Stimulated activated CD4-positive, alpha-beta T cell treated with anti-CD3 and anti-CD28 coated beads, Interleukin-1b, Interleukin-23, amount 100 ng/mL, for 48 hours (primary cell): Measurements from ENCODE around the gene ROR2.
"Not testable (repeated sequence)": the region's sequence is repeated elsewhere in the genome, so short reads cannot be mapped to it uniquely, and the experiment has no call there.

Experiments used
- DNase-seq: peaks from one replicate; pipeline ENCODE4 v3.0.0-alpha.2; 2020

Gene ROR2

DNA sequence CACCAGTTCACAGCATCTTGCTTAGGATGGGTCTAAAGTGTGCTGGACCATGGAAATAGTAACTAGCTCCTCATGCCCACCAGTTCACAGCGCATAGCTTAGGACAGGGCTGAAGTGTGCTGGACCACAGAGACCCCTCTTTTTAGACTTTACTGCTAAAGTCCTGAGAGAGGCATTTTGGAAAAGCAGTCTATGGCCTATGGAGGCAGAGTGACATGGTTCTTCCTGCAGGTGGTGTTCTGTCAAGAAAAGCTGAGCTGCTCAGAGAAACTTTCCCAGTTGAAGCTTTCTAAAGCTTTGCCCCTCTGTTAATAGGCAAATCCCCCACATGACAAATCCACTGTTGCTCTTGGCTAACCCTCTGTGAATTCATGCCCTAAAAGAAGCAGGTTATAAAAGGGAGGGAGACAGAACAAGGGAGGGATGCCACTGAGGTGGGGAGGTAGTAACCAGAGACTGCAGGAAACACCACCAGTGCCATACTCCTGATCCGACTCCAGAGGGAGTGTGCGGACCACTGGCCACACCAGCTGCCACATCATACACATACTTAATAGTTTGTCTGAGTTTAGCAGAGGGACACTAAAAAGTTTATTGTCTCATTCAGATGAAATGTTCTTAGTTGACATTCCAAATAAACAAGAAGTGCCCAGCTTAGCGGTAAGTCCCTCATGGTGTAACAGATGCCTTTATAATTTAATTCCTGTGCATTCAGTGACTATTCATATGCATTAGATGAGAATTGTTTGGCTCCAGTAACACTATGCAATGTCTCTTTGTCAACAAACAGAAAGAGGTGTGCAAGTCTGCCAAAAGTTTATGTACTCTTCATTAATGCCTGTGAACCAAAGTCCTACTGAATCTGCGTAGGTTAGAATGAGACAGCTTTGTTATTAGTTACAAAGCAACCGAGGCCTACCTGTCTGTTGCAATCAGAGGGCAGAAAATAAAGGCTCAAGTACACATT is 290.2 kb downstream of the ROR2 start:
- no peak for DNase-seq

DNA sequence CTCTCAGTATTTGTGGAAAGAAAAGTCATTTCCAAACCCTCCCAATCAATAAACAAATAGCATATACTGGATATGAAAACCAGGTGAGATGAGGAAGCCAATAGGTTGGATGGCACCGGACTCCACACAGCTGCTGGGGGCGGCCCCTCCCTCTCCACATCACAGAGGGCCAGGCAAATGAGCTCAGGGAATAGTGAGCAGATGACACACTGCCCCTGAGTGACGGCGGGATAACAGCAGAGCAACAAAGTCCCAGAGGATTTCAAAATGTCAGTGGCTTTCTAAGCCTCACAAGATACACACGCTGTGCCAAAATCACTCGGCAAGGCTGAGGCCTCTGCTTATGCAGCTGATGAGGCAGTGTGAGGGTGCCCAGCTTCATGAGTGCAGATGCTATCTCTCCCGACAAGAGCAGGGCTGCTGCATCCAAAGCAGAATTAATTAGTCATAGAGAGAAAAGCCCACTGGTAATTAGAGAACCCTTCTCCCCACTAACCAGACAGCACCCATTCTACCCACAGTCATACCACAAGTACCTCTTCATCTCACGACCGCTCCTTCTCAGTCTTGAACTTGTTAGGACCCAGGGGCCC is 291.4 kb downstream of the ROR2 start:
- DNase-seq, result no peak

DNA sequence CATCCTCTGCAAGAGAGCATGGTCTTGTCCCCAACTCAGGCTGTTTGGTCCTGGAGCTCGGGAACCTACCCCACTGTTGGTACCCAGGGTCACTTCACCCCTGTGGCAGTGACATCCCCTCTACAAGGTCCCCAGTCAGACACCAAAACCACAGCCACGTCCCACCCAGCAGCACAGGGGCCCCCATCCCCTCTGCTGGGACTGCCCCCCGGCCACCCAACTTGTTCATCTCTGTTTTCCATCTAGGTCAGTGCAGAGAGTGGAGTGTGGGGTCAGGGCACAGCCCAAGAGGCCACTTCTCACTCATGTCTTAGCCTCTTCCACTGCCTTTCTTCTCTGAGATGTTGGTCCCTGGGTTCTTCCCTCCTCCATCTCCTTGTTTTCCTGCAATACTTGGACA is 292.5 kb downstream of the ROR2 start:
- DNase-seq, result no peak

DNA sequence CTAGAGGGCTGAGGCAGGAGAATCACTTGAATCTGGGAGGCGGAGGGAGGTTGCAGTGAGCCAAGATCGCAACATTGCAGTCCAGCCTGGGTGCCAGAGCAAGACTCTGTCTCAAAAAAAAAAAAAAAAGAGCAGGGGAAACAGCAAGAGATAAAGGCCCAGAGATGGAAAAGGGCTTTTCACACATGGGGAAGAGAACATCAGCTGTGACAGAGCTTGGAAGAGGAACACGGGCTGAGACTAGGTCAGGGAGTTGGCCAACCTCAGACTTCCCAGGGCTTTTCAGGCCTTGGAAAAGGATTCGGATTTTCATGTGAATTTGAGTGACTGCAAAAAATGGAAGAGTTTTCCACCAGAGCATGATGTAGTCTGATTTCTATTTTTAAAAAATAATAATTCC is 294.4 kb downstream of the ROR2 start:
- no peak for DNase-seq

DNA sequence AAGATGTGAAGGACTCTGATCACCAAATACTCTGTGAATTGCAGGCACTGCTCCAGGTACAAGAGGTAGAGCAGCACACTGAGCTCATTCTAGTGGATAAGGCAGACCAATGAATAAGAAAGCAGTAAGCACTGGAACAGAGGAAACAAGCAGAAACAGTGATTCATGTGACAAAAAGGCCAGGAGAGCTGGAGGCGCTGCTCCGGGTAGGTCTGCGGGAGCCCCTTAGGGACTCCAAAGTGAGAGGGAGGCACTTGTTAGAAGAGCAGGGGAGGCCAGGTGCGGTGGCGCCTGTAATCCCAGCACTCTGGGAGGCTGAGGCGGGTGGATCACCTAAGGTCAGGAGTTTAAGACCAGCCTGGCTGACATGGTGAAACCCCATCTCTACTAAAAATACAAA is 294.8 kb downstream of the ROR2 start:
- no peak for DNase-seq

DNA sequence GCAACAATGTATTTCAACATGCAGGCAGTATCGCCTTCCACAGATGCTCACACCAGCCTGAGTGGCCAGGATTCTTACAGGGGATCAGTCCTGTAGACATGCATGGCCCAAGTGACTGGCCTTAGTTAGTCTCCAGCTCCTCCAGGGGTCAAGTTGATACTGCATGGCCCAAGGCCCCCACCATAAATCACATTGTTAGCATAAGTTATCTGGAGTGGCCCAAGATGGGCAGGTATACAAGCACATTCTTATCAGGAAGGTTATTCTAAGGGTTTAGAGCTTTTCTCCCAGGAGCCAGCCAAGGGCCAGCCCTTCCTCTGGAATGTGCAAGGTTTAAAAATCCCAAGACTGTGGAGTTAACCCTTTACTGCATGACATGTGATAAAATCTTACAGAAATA is 295.5 kb downstream of the ROR2 start:
- DNase-seq, result no peak

DNA sequence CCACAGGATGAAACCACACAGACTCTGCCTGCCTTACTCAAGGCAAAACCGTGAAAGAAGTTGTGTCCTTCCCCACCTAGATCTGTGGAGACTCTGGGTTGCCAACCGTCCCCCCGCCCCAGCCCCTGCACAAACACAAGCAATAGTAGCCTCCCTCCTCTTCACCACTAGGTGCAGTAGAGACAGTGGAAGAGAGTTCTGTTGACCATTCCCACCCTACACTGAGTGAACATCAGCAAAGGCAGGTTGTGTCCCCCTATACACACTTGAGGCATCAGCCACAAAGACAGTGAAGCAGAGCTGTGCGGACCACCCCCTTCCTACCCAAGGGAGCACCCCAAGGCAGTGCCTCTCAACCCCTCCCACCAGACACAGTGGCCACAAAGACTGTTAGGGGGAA is 302.7 kb downstream of the ROR2 start:
- DNase-seq, result no peak

DNA sequence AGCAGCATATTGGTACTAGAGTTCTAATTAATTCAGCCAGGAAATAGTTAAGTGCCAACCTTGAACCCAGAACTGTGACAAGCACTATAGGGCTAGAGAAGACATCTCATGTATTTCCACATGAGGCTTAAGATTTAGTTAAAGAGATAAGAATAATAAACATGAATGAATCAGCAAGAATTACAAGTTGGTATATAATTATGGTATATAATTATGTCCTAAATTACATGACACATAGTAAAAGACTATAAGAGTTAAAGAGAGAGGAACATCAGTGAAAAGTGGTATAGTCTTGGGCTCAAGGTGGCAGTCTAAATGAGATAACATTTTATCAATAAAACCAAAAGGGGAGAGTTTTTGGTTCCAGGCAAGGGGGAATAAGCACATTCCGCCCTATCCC is 303.3 kb downstream of the ROR2 start:
- no peak for DNase-seq

DNA sequence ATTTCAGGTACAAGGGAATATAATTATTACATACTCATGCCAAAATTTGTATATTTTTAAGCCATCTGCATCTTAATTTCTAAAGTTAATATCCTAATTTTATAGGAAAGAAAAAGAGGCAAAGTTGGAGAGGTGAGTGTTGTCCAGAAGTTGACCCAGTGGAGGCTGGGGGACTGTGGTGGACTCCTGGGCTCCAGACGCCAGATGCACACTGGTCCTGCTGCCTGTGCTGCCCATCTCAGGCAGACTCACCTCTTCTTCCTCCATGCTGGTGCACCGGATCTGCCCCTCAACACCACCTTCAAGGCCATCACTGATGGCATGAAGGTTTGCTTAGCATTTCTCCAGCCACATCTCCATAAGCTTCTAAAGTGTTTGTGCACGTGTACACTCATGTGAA is 305.6 kb downstream of the ROR2 start:
- DNase-seq, result no peak

DNA sequence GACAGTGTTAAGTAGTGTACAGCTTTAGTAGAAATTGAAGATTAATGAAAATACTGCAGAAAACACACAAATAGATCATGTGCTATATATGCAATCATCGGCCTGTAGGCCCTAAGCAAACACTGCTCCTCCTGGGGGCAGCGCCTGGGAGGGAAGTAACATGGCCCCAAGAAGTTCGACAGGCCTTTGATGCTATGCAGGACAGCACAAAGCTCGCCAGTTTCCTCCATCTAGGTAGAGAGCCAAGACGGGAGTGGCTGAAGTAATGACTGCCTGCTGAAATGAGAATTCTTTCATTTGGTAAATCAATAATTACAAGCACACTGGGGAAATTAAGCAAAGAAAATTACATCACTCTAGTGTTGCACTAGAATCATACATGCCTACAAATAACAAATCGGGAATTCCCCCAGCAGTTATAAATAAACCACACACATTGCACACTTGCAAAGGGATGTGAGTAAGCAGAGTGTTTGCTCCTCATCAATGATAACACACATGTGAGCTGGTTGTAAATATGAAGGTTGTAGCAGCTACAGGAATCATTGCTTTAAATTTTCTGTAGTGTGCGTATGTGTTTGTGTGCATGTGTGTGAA is 306.4 kb downstream of the ROR2 start:
- no peak for DNase-seq

DNA sequence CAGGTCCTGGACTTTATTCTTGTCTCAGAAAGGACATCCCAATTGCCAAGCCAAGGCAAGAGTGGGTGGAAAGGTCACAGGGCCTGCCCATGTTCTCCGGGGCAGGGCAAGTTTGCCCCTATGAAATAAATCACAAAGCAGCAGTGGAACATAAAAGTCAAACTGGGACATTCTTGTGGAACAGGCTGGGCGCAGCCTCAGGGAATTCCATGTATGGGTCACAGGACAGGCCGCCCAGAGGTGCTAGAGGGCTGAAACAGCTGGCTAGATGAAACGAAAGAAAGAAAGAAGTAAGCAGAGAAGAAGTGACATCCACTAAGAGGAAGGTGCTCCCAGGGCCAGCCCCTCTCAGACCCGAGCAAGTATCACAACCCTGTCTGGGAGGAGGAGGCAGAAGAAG is 307.3 kb downstream of the ROR2 start:
- no peak for DNase-seq

DNA sequence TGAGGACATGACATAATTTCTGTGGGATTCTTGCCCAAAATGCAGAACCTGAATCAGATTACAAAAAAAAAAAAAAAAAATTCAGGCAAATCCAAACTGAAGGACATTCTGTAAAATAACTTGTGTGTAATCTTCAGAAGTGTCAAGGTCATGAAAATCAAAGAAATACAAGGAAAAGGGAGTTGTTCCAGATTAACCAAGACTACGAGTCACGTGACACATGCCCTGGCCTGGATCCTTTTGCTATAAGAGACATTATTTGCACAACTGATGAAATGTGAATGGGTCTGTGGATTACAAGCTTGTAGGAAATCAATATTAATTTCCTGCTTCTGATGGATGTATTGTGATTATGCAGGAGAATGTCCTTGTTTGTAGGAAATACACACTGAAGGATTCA is 309.6 kb downstream of the ROR2 start:
- no peak for DNase-seq

DNA sequence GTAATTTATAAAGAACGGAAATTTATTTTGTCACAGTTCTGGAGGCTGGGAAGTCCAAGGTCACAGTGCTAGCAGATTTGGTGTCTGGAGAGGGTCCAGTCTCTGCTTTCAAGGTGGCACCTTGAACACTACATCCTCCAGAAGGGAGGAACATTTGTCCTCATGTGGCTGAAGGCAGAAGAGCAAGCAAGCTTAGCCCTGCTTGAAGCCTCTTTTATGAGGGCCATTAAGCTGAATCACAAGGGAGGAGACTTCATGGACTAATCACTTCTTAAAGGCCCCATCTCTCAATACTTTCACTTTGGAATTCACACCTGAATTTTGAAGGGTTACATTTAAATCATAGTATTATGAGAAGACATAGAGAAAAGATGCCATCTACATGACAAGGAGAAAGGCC is 311.0 kb downstream of the ROR2 start:
- DNase-seq, result no peak

DNA sequence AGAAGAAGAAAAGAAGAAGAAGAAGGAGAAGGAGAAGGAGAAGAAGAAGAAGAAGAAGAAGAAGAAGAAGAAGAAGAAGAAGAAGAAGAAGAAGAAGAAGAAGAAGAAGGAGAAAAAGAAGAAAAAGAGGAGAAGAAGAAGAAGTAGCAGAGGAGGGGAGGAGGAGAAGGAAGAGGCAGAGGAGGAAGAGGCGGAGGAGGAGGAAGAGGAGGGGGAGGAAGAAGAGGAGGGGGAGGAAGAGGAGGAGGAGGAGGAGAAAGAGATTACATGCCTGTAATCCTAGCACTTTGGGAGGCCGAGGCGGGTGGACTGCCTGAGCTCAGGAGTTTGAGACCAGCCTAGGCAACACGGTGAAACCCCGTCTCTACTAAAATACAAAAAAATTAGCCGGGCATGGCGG is 315.2 kb downstream of the ROR2 start:
- DNase-seq, result not testable (repeated sequence)

DNA sequence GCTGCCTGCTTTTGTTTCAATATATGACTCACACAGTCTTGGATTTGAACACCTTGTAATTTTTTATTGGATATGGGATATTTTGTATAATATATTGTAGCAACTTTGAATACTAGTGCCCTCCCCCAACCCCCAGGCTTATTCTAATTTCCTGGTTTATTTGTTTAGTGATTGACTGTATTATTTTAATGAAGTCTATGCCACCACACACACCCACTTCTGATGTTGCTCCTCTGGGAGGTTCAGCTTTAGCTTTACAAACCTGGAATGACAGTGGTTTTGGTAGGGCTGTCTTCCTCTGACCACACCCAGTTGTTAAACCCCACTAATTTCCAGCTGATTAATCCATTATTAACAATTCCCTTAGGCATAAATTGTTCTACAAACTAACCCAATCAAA is 320.3 kb downstream of the ROR2 start:
- no peak for DNase-seq

DNA sequence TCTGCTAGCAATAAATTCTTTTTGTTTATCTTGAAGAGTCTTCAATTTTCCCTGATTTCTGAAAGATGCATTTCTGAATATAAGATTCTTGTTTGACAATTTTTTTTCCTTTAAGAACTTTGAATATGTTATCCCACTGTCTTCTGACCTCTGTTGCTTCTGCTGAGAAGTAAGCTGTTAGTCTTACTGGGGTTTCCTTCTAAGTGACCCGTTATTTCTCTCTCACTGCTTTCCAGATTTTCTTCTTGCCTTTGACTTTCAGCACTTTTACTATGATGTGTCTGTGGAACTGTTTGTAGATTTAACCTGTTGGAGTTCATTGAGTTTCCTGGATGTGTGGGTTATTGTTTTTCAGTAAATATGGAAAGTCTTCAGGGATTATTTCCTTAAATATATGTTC is 321.1 kb downstream of the ROR2 start:
- DNase-seq, result no peak

DNA sequence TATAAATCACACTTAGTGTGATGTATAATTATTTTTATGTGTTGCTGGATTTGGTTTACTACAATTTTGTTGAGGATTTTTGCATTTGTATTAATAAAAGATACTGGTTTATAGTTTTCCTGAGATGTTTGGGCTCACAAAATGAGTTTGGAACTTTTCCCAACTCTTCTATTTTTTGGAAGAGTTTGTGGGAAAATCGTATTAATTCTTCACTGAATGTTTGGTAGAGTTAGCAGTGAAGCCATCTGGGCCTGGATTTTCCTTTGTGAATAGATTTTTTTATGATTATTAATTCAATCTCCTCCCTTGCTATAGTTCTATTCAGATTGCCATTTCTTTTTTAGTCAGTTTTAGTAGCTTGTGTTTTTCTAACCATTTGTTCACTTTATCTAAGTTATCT is 324.7 kb downstream of the ROR2 start:
- DNase-seq, result no peak

DNA sequence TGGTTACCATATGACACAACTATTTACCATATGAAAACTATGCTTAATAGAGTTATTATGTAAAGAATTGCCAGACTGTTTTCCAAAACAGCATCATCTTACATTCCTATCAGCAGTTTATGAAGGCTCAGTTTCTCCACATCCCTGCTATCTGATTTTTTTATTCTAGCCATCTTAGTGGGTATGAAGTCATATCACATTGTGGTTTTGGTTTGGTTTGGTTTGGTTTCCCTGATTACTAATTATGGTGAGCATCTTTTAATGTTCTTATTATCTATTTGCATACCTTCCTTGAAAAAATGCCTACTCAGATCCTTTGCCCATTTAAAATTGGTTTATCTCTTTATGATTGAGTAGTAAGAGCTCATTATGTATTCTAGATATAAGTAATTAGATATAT is 327.0 kb downstream of the ROR2 start:
- no peak for DNase-seq

DNA sequence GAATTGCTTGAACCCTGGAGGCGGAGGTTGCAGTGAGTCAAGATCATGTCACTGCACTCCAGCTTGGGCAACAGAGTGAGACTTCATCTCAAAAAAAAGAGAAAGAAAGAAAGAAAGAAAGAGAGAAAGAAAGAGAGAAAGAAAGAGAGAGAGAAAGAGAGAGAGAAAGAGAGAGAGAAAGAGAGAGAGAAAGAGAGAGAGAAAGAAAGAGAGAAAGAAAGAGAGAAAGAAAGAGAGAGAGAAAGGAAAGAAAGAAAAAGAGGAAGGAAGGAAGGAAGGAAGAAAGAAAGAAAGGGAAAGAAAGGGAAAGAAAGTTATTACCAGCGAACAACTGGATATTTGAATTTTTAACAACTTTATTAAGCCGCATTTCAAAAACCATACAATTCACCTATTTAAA is 327.9 kb downstream of the ROR2 start:
- DNase-seq, result not testable (repeated sequence)

DNA sequence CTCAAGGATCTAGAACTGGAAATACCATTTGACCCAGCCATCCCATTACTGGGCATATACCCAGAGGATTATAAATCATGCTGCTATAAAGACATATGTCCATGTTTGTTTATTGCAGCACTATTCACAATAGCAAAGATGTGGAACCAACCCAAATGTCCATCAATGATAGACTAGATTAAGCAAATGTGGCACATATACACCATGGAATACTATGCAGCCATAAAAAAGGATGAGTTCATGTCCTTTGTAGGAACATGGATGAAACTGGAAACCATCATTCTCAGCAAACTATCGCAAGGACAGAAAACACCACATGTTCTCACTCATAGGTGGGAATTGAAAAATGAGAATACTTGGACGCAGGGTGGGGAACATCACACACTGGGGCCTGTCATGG is 336.0 kb downstream of the ROR2 start:
- not testable (repeated sequence) for DNase-seq

DNA sequence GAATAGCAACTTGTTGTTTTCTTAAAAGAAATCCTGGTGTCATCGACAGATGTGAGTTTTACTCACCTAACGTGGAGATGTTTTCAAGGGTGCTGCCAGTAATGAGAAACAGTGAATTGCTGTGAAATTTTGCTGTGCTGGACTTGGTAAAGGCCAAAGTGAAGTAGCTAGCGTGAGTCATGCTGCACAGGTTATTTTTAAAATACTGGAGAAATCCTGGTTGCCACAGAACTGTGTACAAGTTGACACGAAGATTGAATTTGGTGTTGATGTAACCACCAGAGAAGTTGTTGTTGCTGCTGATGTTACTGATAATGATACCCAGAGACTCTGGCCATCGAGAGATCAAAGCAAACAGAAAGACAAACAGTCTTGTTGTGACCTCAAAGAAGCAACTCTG is 338.4 kb downstream of the ROR2 start:
- no peak for DNase-seq

DNA sequence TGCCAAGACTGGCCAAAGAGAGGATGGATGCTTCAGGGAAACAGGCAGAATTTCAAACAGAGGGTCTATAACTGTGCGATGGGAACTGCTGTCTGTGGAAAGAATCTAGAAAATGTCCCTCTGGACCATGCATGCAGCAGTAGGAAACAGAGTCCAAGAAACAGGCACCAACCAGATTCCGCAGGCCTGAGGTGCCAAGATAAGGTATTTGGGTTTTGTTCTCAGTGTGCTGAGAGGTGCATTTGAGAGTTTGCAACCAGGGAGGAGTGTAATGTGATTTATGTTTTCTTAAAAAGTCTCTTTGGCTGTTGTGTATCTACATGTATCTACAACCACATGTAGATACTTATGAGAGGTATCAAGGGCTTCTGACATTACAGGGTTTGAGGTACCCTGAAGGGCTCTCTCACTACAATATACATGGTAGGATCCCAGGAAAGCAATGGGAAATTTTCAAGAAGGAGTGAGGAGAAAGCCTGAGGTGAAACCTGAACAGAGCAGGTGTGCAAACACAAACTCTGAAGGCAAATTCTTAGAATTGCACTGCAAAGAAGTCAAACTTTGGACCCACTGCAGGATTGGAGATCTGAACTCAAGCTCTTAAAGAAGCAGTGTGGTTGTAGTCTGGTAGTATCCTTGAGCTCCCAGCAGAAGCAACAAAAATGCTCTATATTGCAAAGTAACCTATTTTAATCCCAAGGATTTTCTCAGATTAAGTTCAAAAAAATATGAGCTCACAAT is 343.6 kb downstream of the ROR2 start:
- no peak for DNase-seq

DNA sequence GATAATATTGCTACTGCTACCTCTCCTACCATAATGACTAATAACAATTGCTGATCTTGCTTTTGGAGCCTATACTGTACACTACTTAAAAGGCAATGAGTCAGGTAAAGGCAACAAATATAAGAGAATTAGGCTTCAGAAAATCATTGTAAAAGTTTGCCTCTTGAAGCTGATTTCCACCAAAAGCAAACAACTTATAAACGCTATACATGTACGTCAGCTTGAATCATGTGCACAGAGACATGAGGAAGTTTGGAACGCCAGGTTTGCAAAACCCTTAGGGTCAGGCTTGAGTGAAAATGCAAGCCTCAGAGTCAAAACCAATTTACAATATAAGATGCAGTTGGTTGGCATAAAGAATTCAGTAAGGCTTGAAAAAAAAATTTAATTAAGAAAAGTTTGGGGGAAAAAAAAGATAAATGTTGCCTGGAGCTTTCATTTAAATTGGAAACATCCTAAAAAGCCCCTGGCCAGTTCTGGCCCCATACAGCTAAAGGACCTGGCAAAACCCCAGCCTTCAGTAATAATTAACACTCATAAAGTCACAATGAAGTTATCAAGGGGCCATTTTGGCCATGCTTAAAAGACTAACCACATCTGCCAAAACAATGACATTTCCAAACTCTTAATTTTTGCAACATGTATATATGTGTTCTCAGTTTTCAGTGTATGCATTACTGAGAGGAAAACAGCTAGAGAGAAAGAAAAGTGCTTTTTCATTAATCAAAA is 345.4 kb downstream of the ROR2 start:
- no peak for DNase-seq
